CD14-positive monocyte (primary cell): ENCODE data around the gene CCDC182. TPM values are rescaled to one million over a fixed set of nuclear protein-coding genes. Genes with fewer than 3 reads are reported as not detected.
A peak's percentile ranks its signal among the peaks of the same experiment; 100 is the strongest.

Source experiments
- DNase-seq, 3 donors: peaks; one replicate each; pipeline ENCODE4 v3.0.0-alpha.2; 2011 to 2022
- H2AFZ ChIP-seq: 2 replicates; pipeline ENCODE4 v1.6.0; 2012; ENCODE audit warnings: mild to moderate bottlenecking, low read depth, low read length, inconsistent platforms; ENCODE audit not compliant: insufficient read depth, poor library complexity, severe bottlenecking
- H3K27ac ChIP-seq, 2 donors: 1 replicate in 1 of 2; 2 replicates in 1 of 2; pipeline ENCODE4 v1.5.1; 2012 to 2013; ENCODE audit warnings: low read length in 2 of 2, control low read depth in 1 of 2, inconsistent platforms in 1 of 2, low read depth in 1 of 2, mild to moderate bottlenecking in 1 of 2
- H3K27me3 ChIP-seq, 2 donors: one replicate each; pipeline versions ENCODE4 v1.6.0 to v1.6.1; 2011 to 2013; ENCODE audit warnings: low read length in 2 of 2; ENCODE audit not compliant: control insufficient read depth in 2 of 2, insufficient read depth in 2 of 2
- H3K36me3 ChIP-seq, 2 donors: replicated peaks in 1 of 2; 1 replicate in 1 of 2; 2 replicates in 1 of 2; pipeline versions ENCODE4 v1.5.1 to v1.6.1; 2012 to 2013; ENCODE audit warnings: low read length in 2 of 2, control low read depth in 1 of 2, inconsistent platforms in 1 of 2, mild to moderate bottlenecking in 1 of 2; ENCODE audit not compliant: insufficient read depth in 2 of 2, control insufficient read depth in 1 of 2
- H3K4me1 ChIP-seq, 2 donors: 1 replicate in 1 of 2; 2 replicates in 1 of 2; pipeline versions ENCODE4 v1.5.1 to v1.6.1; 2012 to 2013; ENCODE audit warnings: low read length in 2 of 2, control low read depth in 1 of 2, inconsistent platforms in 1 of 2, mild to moderate bottlenecking in 1 of 2, moderate library complexity in 1 of 2; ENCODE audit not compliant: insufficient read depth in 2 of 2, control insufficient read depth in 1 of 2
- H3K4me2 ChIP-seq: replicated peaks from 2 replicates; pipeline ENCODE3; 2012; ENCODE audit warnings: low read length, moderate library complexity, mild to moderate bottlenecking; ENCODE audit not compliant: poor library complexity, severe bottlenecking; ENCODE audit errors: extremely low read depth
- H3K4me3 ChIP-seq, 3 experiments: fragments of 200-600 bp in 1 of 3; sonication (generic) in 1 of 3; replicated peaks in 1 of 3; 1 replicate in 2 of 3; 2 replicates in 1 of 3; pipeline ENCODE4 v1.5.1; 2011 to 2013; ENCODE audit warnings: low read length in 3 of 3, mild to moderate bottlenecking in 3 of 3, control low read depth in 2 of 3, low read depth in 2 of 3, inconsistent platforms in 1 of 3, moderate library complexity in 1 of 3
- H3K79me2 ChIP-seq: 2 replicates; pipeline ENCODE4 v1.6.0; 2012; ENCODE audit warnings: mild to moderate bottlenecking, control low read depth, inconsistent platforms, low read length, moderate library complexity; ENCODE audit not compliant: insufficient read depth
- H3K9ac ChIP-seq: 2 replicates; pipeline ENCODE4 v1.6.0; 2017; ENCODE audit warnings: low read length, mild to moderate bottlenecking; ENCODE audit not compliant: insufficient read depth, poor library complexity, severe bottlenecking
- H3K9me3 ChIP-seq, 2 donors: replicated peaks in 1 of 2; 1 replicate in 1 of 2; 2 replicates in 1 of 2; pipeline versions ENCODE4 v1.5.1 to v1.6.1; 2012 to 2013; ENCODE audit warnings: low read length in 2 of 2, control low read depth in 1 of 2; ENCODE audit not compliant: control insufficient read depth in 1 of 2, insufficient read depth in 1 of 2
- H4K20me1 ChIP-seq: 2 replicates; pipeline ENCODE4 v1.6.0; 2012; ENCODE audit warnings: mild to moderate bottlenecking, low read length, control low read depth, moderate library complexity; ENCODE audit not compliant: insufficient read depth
- H3K27ac Mint-ChIP-seq, 7 donors: one replicate each; pipeline ENCODE4 v1.8.0; 2020; ENCODE audit warnings: mild to moderate bottlenecking in 7 of 7, mixed read lengths in 7 of 7, moderate library complexity in 6 of 7, inconsistent platforms in 2 of 7
- H3K27me3 Mint-ChIP-seq, 3 donors: one replicate each; pipeline ENCODE4 v1.8.0; 2021 to 2022; ENCODE audit warnings: low read depth in 3 of 3, mild to moderate bottlenecking in 3 of 3, mixed read lengths in 3 of 3, moderate library complexity in 3 of 3, inconsistent platforms in 1 of 3
- H3K36me3 Mint-ChIP-seq, 2 donors: one replicate each; pipeline ENCODE4 v1.8.0; 2020; ENCODE audit warnings: mixed read lengths in 2 of 2, inconsistent platforms in 1 of 2, mild to moderate bottlenecking in 1 of 2
- H3K4me1 Mint-ChIP-seq: one replicate; pipeline ENCODE4 v1.8.0; 2020; ENCODE audit warnings: mild to moderate bottlenecking, mixed read lengths
- H3K4me3 Mint-ChIP-seq, 2 donors: one replicate each; pipeline ENCODE4 v1.8.0; 2020; ENCODE audit warnings: mild to moderate bottlenecking in 2 of 2, mixed read lengths in 2 of 2, moderate library complexity in 1 of 2
- H3K9me3 Mint-ChIP-seq, 7 donors: one replicate each; pipeline ENCODE4 v1.8.0; 2020 to 2022; ENCODE audit warnings: mixed read lengths in 7 of 7, mild to moderate bottlenecking in 6 of 7, moderate library complexity in 6 of 7, inconsistent platforms in 2 of 7
- CTCF ChIP-seq: fragments of 200-600 bp; IDR thresholded peaks from one replicate; pipeline ENCODE4 v1.8.0; 2022; ENCODE audit warnings: antibody characterized with exemption, mild to moderate bottlenecking
- WGBS: methylation state at CpG from one replicate; pipeline ENCODE4 v1.1.5; 2013; ENCODE audit warnings: missing lambda C conversion rate; ENCODE audit not compliant: insufficient coverage; 5-methylcytosine and 5-hydroxymethylcytosine counted together
- intact Hi-C, 2 donors: fragments of 100-400 bp; cut with micrococcal nuclease; formaldehyde crosslinking; loops; one replicate each; pipeline versions ENCODE4 v1.15.0 to v1.15.1; 2023
- polyA plus RNA-seq, 3 donors: library from polyadenylated mRNA; depleted of rRNA in 1 of 3; unstranded in 2 of 3; stranded (reverse) in 1 of 3; fragments of 300-500 nt in 2 of 3; fragments of >200 nt in 1 of 3; fragmentation: Illumina TruSeq in 2 of 3; gene quantifications; 1 replicate in 2 of 3; 2 replicates in 1 of 3; pipeline ENCODE4 v1.2.3, GENCODE V29; 2012 to 2021

Gene CCDC182
- polyA plus RNA-seq, 3 donors = not detected

- Histone ChIP-seq H3K9me3 (no peaks in the 10 kb centered on the region), H3K27me3 (peaks cover 0 to 2% of the 10 kb centered on the region in 2 donors), H3K27ac (no peak overlapping the region), H3K4me2 (peak overlapping the region; percentile 54), H2AFZ (peak overlapping the region; percentile 65), H4K20me1 (no peaks in the 10 kb centered on the region), H3K9ac (peak overlapping the region; percentile 8), H3K4me3 (peak overlapping the region in 1 of 3 experiments; percentile 51), H3K79me2 (no peaks in the 10 kb centered on the region), H3K4me1 (peaks cover 10 to 15% of the 10 kb centered on the region in 2 donors), H3K36me3 (no peaks in the 10 kb centered on the region)
- no peak for DNase-seq
- Mint-ChIP-seq H3K4me1 (peaks cover 5% of the 10 kb centered on the region), H3K4me3 (peak overlapping the region in 1 of 2 donors; percentile 44), H3K9me3 (no peaks in the 10 kb centered on the region), H3K27ac (no peak overlapping the region), H3K36me3 (no peaks in the 10 kb centered on the region), H3K27me3 (peaks cover 4 to 20% (median 15%) of the 10 kb centered on the region in 3 donors)
- intact Hi-C loops = loop anchor here in 1 of 2 donors (5.0 kb wide), 1 partner anchor 655 kb away; no protein-coding TSS in a partner anchor
- 67% methylated on average over 18 of the region's 20 CpGs for WGBS
- TF ChIP-seq CTCF = no peak
These were observed 37.7 kb upstream of the CCDC182 start for GRCh38 chr17:57782647-57783337.

GRCh38 chr17:57782062-57782490, 37.0 kb upstream of the CCDC182 start:
- peak overlapping the region in 2 of 7 donors; percentile 13 to 23 for H3K27ac Mint-ChIP-seq
- DNase-seq = peak in 1 of 3 donors; percentile 10
- peaks cover 10 to 15% of the 10 kb centered on the region in 2 donors for H3K4me1 ChIP-seq
- intact Hi-C loops = loop anchor here in 1 of 2 donors (5.0 kb wide), 1 partner anchor 655 kb away; no protein-coding TSS in a partner anchor
- H3K4me3 Mint-ChIP-seq = no peak overlapping the region
- H3K27ac ChIP-seq = no peak overlapping the region
- WGBS = 0% methylated on average over 4 of the region's 6 CpGs
- H3K79me2 ChIP-seq = no peaks in the 10 kb centered on the region
- H3K9ac ChIP-seq = no peak overlapping the region
- no peaks in the 10 kb centered on the region for H3K27me3 ChIP-seq
- no peak for TF ChIP-seq CTCF
- H4K20me1 ChIP-seq = no peaks in the 10 kb centered on the region
- no peaks in the 10 kb centered on the region for H3K36me3 ChIP-seq
- H3K4me2 ChIP-seq = no peak overlapping the region
- H3K4me3 ChIP-seq = no peak overlapping the region
- H2AFZ ChIP-seq = peak overlapping the region; percentile 15
- H3K36me3 Mint-ChIP-seq = no peaks in the 10 kb centered on the region
- no peaks in the 10 kb centered on the region for H3K9me3 ChIP-seq
- peaks cover 4 to 17% (median 9%) of the 10 kb centered on the region in 3 donors for H3K27me3 Mint-ChIP-seq
- H3K9me3 Mint-ChIP-seq = no peaks in the 10 kb centered on the region
- H3K4me1 Mint-ChIP-seq = peaks cover 5% of the 10 kb centered on the region
